HG02885 (cell line): ENCODE results near the gene C2CD4D.
"Not testable (repeated sequence)": the region's sequence is repeated elsewhere in the genome, so short reads cannot be mapped to it uniquely, and the experiment has no call there.

Source experiments
- ATAC-seq: cut with Tn5 transposase; IDR thresholded peaks from one replicate; pipeline ENCODE4 v1.9.1; 2021; ENCODE audit warnings: mild to moderate bottlenecking; ENCODE audit not compliant: unreplicated experiment, poor library complexity

C2CD4D gene

GRCh38 chr1:151839457-151840403 is at the start of gene C2CD4D:
Gene C2CD4D, minus strand, starts transcription at chr1:151839820. Its CDS starts 831 bp downstream, at chr1:151838989.
- ATAC-seq, result no peak

DNA sequence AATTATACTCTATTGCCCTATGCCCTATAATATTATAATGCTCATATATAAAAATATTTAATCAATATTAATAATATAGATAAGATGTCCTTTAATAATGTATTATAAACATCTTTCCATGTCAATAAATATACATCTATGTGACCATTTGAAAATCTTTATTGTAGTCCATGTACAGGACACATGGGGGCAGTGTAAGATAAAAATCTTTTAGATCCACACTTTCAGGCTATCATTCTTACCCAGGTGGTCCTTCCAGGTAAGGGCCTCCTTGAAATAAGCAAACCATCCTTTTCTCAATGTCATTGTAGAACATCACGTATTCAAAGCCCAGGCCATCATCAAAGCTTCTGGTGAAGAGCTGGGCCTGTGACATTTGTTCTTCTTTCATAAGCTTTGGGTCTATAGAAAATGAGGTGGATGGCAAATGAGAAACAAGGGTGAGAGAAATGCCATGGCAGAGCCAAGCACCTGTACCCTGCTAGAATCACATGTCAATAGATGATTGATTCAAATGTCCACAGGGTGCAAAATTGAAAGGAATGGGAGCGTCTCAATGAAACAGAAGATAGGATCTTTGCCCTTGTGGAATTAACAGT is 49.5 kb upstream of the C2CD4D start:
- no peak for ATAC-seq

DNA sequence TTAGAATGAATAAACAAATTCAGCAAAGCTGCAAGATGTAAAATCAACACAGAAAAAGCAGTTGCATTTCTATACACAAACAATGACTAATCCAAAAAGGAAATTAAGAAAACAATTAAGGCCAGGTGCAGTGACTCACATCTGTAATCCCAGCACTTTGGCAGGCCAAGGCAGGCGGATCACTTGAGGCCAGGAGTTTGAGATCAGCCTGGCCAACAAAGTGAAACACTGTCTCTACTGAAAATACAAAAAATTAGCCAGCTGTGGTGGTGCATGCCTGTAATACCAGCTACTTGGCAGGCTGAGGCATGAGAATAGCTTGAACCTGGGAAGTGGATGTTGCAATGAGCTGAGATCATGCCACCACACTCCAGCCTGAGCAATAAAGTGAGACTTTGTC is 47.4 kb upstream of the C2CD4D start:
- no peak for ATAC-seq

DNA sequence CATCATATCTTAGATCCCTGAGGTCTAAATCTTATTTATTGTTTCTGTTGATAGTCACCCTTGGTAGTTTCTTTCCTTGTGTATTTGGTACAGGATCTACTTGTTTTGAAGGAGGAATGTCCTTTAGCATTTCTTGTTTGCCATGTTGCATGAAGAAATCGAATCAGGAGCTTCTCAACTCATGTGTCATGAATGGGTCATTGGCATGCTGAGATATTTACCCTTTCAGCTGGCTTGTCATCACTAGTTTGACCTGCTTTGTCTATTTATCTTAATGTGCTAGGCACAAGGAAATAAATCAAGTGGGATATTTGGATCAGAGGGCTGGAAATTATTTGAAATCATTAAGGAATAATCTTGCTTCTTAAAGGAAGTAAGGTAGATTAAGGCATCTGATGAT is 45.9 kb upstream of the C2CD4D start:
- no peak for ATAC-seq

- not testable (repeated sequence) for ATAC-seq
Observed at GRCh38 chr1:151884879-151885278, 45.3 kb upstream of the C2CD4D start.

- ATAC-seq, result not testable (repeated sequence)
Observed at GRCh38 chr1:151884445-151884844, 44.8 kb upstream of the C2CD4D start.

- not testable (repeated sequence) for ATAC-seq
Observed at GRCh38 chr1:151883898-151884297, 44.3 kb upstream of the C2CD4D start.

GRCh38 chr1:151882918-151883317 is 43.3 kb upstream of the C2CD4D start:
- not testable (repeated sequence) for ATAC-seq

GRCh38 chr1:151882466-151882865 is 42.8 kb upstream of the C2CD4D start:
- no peak for ATAC-seq

DNA sequence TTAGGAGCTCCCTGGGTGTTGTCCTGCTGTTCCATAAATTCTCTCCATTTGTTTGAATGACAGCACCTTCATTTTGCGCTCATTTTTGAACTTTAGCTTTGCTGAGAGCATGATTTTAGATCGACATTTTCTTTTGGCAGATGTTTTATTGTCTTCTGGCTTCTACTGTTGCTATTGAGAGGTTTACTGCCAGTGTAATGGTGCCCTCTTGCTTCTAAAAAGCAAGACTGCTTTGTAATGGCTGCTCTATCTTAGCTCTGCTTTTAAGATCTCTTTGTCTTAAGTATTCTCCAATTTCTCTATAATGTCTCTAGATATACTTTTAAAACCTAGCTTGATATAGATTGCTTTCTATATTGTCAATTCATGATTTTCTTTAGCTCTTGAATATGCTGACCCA is 41.9 kb upstream of the C2CD4D start:
- no peak for ATAC-seq

DNA sequence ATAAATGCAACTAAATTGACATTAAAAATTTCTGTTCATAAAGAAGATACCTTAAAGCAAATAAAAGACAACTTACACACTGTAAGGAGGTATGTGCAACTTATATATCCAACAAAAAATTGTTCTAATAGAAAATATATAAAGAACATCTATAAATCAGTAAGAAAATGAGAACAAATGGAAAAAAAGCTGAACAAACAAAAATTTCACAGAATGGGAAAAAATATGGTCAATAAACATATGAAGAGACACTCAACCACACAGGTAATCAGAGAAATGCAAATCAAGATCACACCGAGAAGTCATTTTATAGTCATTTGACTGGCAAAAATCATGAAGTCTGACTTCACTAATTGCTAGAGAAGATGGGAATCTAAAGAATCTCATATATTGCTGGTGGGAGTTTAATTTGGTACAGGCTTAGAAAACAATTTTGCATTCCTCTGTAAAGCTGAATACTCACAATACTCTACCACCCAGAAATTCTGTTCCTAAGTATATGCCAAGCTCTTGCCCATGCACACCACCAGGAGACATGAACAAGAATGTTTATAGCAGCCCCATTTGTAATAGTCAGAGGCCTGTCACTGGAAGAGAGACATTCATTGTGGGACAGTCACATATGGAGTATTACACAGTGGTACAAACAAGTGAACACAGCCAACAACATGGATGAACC is 35.9 kb upstream of the C2CD4D start:
- ATAC-seq, result no peak

DNA sequence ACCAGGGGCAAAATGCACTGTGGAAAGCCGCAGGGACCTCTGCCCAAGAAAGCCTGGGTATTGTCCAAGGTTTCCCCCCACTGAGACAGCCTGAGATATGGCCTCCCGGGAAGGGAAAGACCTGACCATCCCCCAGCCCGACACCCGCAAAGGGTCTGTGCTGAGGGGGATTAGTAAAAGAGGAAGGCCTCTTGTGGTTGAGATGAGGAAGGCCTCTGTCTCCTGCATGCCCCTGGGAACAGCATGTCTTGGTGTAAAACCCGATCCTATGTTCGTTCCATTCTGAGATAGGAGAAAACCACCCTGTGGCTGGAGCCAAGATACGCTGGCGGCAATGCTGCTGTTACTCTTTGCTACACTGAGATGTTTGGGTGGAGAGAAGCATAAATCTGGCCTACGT is 33.2 kb upstream of the C2CD4D start:
- not testable (repeated sequence) for ATAC-seq

DNA sequence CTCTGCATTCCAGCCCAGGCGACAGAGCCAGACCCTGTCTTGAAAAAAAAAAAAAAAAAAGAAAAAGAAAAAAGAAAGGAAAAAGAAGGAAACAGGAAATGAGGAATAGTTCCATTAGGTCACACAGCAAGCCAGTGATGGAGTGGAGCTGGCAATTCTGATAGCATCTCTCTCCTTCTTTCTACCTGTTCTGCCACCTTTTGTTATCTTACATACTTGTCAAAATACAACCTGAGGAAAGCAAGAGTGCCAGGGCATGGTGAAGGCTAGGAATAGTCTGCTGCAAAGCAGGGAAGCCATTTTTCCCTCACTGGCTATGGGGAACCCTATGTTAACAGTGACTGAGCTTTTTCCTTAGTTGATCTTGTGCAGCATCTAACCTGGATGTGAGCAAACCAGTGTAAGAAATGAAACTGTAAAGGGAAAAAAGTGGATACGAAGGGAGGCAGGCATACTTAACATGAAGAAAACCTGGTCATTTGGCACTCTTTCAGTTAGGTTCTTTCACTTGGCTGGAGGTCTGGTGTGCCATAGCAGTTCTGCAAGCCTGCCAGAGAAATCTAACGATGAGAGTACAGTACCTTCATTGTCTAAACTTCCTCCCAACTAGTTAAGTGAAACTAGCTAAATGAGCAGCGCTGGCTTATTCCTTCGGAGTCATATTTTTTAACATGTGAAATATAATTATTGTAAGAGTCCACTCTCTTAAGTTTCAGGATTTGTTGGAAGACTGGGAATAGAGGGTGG is 31.8 kb upstream of the C2CD4D start:
- ATAC-seq, result no peak

DNA sequence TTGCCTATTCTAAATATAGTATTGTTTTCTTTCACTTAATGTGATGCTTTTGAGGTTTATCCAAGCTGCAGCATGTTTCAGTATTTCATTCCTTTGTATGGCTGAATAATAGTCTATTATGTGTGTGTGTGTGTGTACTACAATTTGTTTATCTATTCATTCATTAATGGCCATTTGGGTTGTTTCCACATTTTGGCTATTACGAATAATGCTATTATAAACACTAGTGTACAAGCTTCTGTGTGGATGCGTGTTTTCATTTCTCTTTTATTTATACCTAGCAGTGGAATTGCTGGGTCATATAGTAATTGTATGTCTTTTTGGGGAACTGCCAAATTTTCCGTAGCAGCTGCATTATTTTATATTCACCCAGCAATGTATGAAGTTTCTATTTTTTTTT is 28.9 kb upstream of the C2CD4D start:
- no peak for ATAC-seq

GRCh38 chr1:151867765-151868411 is 28.3 kb upstream of the C2CD4D start:
- ATAC-seq, result no peak

GRCh38 chr1:151867321-151867720 is 27.7 kb upstream of the C2CD4D start:
- ATAC-seq, result no peak

- no peak for ATAC-seq
Observed at GRCh38 chr1:151864411-151864810, 24.8 kb upstream of the C2CD4D start.

GRCh38 chr1:151862604-151863003 is 23.0 kb upstream of the C2CD4D start:
- ATAC-seq, result no peak

DNA sequence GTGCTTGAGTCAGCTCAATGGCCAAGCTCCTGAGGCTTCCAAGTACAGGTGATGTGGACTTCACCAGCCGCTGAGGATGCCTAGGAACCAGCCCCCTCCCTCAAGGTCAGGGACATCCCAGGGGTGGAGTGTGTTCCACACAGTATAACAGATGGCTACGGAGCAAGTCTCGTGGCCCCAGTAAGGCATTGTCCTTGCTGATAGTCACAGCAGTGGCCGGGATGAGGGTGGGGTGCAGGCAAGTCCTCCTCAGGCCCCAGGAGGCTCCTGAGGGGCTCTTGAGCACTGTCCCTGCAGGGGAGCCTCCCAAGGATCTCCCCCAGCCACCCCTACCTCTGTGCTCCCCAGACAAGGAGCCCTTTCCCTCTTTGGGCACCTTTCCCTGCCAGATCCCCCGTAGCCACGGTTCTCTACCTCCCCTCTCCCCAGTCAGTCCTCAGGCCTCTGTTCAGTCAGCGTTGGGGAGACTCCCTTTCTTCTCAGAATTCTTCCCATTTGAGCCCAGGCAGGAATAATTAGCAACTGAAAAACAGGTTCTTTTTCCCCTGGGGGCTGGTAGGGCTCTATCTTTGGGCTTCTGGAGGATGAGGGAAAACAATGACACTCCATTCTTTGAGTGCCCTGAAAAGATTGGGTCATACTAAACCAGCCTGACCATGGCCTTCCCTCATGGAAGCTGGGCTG is 21.0 kb upstream of the C2CD4D start:
- no peak for ATAC-seq
